ENCODE results near the gene ISLR.

GRCh38 chr15:74147051-74147450 is 26.5 kb upstream of the ISLR start:
- TF ChIP-seq YY1 (IDR thresholded peaks at IDR 0.05; ENCODE audit: insufficient read depth, insufficient read length) (no peak), ZNF274 (IDR thresholded peaks at IDR 0.05; ENCODE audit: low read depth, low read length) (no peak)
